ENCODE measurements around the gene SP140L.
A peak's percentile ranks its signal among the peaks of the same experiment; 100 is the strongest.
"Not testable (repeated sequence)": the region's sequence is repeated elsewhere in the genome, so short reads cannot be mapped to it uniquely, and the experiment has no call there.

Gene SP140L

GRCh38 chr2:230423851-230424458, 97.0 kb downstream of the SP140L start:
- no peak for DNase-seq

- DNase-seq: no peak
Observed at GRCh38 chr2:230425377-230425776, 98.4 kb downstream of the SP140L start.

GRCh38 chr2:230429513-230429912, 102.5 kb downstream of the SP140L start:
- DNase-seq: no peak

- peak in 2 of 3 donors; percentile 27 to 54 for DNase-seq
Observed at GRCh38 chr2:230430957-230431910, 104.2 kb downstream of the SP140L start.

DNA sequence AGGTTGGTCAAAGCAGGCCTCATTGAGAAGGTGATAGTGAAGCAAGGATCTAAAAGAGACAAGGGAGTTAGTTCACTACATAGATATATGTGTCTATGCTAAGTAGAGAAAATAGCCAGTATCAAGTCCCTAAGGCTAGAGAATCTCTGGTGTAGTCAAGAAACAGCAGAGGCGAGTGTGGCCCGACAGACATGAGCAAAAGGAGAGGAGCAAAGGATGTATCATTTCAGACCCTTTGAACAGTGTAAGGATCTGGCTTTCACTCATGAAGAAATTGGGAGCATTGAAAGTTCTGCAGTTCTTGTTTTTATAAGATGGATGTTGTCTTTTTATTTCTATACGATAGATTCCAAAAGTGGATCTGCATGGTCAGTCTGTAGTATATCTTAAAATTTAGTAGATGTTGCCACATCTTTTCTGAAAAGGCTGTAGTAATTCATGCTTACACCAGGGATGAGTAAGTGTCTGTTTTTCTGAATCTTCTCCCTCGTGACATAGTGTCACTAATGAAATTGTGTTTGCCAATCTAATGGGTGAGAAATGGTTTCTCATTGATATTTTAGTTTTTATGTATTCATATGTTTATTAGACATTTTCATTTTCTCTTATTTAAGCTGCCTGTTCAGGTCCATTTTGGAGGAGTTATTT, 107.8 kb downstream of the SP140L start:
- peak; percentile 50 to 83 (median 82) for DNase-seq

- no peak for DNase-seq
Observed at GRCh38 chr2:230435431-230435830, 108.4 kb downstream of the SP140L start.

GRCh38 chr2:230439121-230439520, 112.1 kb downstream of the SP140L start:
- DNase-seq: not testable (repeated sequence)

GRCh38 chr2:230439590-230439989, 112.6 kb downstream of the SP140L start:
- DNase-seq: peak; percentile 41 to 68 (median 64)

DNA sequence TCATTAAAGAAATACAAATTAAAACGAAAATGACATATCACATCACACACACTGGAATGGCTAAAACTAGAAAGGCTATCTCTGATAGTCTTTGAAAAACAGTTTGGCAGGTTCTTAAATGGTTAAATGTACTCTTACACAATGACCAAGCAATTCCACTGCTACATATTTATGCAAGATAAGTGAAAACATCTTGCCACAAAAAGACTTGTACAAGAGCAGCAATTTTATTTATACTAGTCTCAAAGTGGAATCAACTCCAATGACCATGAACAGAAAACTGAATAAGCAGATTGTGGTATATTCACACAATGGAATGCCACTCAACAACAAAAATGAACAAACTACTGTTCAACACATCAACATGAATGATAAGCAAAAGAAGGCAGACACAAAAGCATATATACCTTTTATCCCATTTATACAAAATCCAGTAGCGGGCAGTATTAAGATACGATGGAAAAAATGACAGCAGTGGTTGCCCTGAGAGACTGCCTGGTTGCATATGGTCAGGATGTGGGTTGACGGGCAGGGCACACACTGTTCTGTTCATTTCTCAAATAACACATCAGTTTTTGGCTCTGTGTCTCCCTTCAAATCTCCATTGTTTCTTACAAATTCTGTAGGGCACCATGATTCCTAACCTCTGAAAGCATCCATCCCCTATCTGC, 114.4 kb downstream of the SP140L start:
- DNase-seq: no peak

- DNase-seq: peak in 2 of 3 donors; percentile 53 to 61
Observed at GRCh38 chr2:230443541-230443940, 116.5 kb downstream of the SP140L start.

- DNase-seq: no peak
Observed at GRCh38 chr2:230444832-230445231, 117.8 kb downstream of the SP140L start.

GRCh38 chr2:230447036-230447435, 120.0 kb downstream of the SP140L start:
- no peak for DNase-seq

DNA sequence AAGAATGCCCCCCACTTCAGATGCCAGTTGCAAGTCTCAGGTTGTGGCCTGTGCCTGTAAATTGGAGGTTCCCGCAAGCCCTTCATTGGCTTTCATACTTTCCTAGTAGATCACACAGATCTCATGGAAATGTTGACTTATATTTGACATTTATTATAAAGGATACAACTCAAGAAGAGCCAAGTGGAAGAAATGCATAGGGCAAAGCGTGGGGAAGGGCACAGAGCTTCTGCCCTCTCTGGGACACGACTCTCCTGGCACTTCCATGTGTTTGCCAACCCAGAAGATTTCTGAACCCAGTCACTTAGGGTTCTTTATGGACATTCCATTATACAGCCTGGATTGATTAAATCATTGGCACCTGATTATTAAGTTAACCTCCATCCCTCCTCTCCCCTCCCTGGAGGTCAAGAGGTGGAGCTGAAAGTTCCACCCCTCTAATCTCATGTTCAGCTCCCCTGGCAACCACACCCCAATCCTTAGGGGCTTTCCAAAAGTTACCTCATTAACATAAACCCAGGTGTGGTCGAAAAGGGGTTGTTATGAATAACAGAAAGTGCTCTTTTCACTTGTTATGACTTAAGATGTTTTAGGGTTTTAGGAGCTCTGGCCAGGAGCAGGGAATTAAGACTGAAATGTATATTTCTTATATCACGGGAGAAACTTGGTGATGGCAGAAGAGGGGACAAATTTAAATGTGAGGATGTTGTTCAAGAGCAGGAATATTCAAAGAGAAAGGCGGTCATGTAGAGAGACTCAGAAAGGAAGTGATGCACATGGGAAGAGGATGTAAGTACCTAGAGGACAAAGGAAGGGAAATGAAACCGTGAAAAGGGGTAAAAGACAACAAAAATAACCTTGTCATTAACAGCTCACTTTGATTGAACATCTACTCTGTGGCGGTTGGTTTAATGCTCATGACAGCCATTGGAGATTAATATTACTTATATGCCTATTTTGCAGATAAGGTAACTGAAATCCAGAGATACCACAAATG, 120.8 kb downstream of the SP140L start:
- DNase-seq: peak in 2 of 3 donors; percentile 39 to 53

DNA sequence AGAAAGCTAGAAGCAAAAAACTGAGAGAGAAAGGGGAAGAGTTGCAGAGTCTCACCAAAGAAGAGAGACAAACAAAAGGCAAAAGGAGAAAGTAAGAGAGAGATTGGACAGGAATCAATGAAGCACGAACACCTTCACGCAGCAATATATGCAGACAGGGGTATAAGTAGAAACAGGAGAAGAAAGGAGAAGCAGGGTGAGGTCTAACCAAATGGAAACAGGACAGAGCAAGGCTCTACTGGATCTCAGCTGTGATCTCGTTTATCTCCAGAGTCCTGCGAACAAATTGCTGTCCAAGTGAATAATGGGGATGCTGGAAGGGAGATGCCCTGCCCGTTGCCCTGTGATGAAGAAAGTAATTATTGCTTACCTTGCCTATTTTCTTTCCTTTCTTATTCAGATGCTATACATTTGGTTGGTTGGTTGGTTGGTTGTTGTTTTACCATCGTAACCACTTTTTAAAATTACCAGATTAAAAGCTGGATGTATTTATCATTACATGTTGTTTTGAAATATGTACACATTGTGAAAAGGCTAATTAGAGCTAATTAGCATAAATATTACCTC, 123.0 kb downstream of the SP140L start:
- DNase-seq: no peak

DNA sequence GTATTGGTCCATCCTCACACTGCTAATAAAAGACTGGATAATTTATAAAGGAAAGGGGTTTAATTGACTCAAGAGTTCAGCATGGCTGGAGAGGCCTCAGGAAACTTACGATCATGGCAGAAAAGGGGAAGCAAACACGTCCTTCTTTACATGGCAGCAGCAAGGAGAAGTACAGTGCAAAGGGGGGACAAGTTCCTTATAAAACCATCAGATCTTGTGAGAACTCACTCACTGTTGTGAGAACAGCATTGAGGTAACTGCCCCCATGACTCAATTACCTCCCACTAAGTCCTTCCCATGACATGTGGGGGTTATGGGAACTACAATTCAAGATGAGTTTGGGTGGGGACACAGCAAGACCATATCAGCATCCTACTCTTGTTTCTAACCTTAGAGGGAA, 126.0 kb downstream of the SP140L start:
- DNase-seq: peak; percentile 25 to 47 (median 28)
